ENCODE data around the gene EXPH5. TPM values are rescaled to one million over a fixed set of nuclear protein-coding genes. Genes with fewer than 3 reads are reported as not detected.

Gene EXPH5
- total RNA-seq, 2 donors from 2014 or later: 1.4 to 2.8 TPM

GRCh38 chr11:108494182-108494581, 99.4 kb downstream of the EXPH5 start:
- no peak for TF ChIP-seq CTCF (IDR thresholded peaks at IDR 0.05)

DNA sequence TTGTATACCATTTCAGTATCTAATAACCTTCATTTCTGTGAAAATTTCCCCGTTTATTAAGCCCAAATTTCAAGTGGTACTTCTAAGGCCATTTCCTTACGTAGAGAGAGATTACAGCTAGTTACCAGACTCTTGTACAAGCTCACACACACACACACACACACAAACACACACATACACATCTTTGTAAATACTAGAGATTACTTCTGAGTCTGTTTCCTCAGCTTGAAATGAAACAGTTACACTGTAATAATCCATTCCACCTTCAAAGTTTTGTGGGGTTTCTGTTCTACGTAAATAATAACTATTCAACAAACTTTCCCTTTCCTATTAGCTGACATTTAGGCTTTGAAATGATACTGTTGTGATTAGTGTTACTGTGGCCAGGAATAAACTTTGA, 101.6 kb downstream of the EXPH5 start:
- DNase-seq (ENCODE audit: low spot score): no peak
- no peak overlapping the region for H3K27ac ChIP-seq

More at GRCh38 chr11:108494182-108494581, 99.4 kb downstream of the EXPH5 start:
- Histone ChIP-seq H3K4me3 (no peak overlapping the region), H3K9me3 (no peaks in the 10 kb centered on the region), H3K27me3 (no peaks in the 10 kb centered on the region), H3K4me1 (peaks cover 0 to 10% of the 10 kb centered on the region in 2 donors), H3K27ac (no peak overlapping the region), H3K36me3 (peaks cover 12% of the 10 kb centered on the region)
- DNase-seq (ENCODE audit: low spot score): no peak

DNA sequence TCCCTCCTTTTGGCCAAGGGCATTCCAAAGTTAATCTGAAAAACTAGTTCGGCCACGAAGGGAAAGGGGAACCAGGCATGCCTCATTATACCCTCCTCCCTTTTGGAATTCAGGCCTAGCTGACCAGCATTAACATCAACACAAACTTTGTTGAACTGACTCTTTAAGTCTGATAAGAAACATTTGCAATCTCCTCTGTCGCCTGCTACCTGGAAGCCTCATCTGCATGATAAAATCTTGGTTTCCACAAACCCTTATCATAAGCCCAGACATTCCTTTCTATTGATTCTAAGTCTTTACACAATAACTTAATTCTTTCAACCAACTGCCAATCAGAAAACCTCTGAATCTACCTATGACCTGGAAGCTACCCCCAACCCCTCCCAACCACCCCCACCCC, 106.7 kb downstream of the EXPH5 start:
- peaks cover 46% of the 10 kb centered on the region for H3K36me3 ChIP-seq
- H3K27ac ChIP-seq: no peak overlapping the region
- H3K27me3 ChIP-seq: no peaks in the 10 kb centered on the region
- H3K4me1 ChIP-seq: no peaks in the 10 kb centered on the region
- no peak for TF ChIP-seq CTCF (IDR thresholded peaks at IDR 0.05)
- no peak overlapping the region for H3K4me3 ChIP-seq
- no peaks in the 10 kb centered on the region for H3K9me3 ChIP-seq
- DNase-seq (ENCODE audit: low spot score): no peak

More for the DNA sequence above, 101.6 kb downstream of the EXPH5 start:
- Histone ChIP-seq H3K36me3 (peaks cover 14% of the 10 kb centered on the region), H3K4me1 (peaks cover 0 to 6% of the 10 kb centered on the region in 2 donors), H3K9me3 (no peaks in the 10 kb centered on the region), H3K27me3 (no peaks in the 10 kb centered on the region), H3K4me3 (no peak overlapping the region)
- no peak for TF ChIP-seq CTCF (IDR thresholded peaks at IDR 0.05)

DNA sequence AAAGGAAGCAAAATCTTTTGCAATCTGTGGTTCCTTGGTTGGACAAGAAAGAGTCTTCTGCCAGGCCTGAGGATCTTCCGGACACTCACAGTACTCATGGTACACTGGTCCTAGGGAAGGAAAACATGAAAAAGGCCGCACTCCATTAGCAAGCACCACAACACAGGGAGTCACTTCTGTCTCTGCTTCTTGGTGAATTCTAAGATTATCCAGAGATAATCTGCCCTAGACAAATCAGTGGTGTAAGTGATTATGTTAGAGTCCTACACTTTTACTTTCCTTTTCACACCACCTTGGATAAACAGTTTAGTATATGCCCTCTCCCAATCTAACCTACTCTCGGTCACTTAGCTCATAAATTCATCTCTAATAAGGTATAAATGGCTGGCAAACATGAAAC, 107.2 kb downstream of the EXPH5 start:
- no peak for DNase-seq (ENCODE audit: low spot score)
- H3K4me1 ChIP-seq: no peaks in the 10 kb centered on the region
- no peak for TF ChIP-seq CTCF (IDR thresholded peaks at IDR 0.05)
- H3K4me3 ChIP-seq: no peak overlapping the region
- no peaks in the 10 kb centered on the region for H3K9me3 ChIP-seq
- no peak overlapping the region for H3K27ac ChIP-seq
- H3K36me3 ChIP-seq: peaks cover 48% of the 10 kb centered on the region
- H3K27me3 ChIP-seq: no peaks in the 10 kb centered on the region

DNA sequence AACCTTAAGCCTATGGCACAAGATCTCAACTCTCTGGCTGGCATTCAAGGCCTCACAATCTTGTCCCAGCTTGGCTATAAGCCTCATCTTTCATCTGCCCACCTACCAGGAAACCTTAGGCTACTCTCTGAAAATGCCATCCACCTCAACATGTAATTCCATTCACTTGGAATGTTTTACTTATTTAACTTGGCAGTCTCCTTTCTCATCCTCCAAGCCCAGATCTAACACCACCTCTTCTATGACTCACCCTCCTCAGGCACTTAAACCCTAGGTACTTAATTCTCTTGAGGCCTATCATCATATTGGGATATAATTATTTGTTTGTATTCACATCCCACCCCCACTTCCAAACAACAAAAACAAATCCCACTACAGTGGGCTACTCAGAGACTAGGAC, 110.4 kb downstream of the EXPH5 start:
- Histone ChIP-seq H3K4me1 (no peaks in the 10 kb centered on the region), H3K27me3 (no peaks in the 10 kb centered on the region), H3K4me3 (no peak overlapping the region), H3K9me3 (no peaks in the 10 kb centered on the region), H3K27ac (no peak overlapping the region), H3K36me3 (peaks cover 34% of the 10 kb centered on the region)
- no peak for DNase-seq (ENCODE audit: low spot score)
- no peak for TF ChIP-seq CTCF (IDR thresholded peaks at IDR 0.05)
